ENCODE data around the gene CHN1. TPM values are rescaled to one million over a fixed set of nuclear protein-coding genes. Genes with fewer than 3 reads are reported as not detected.

Gene CHN1
- total RNA-seq, 1 donor from 2014 or later, result 1.7 TPM

DNA sequence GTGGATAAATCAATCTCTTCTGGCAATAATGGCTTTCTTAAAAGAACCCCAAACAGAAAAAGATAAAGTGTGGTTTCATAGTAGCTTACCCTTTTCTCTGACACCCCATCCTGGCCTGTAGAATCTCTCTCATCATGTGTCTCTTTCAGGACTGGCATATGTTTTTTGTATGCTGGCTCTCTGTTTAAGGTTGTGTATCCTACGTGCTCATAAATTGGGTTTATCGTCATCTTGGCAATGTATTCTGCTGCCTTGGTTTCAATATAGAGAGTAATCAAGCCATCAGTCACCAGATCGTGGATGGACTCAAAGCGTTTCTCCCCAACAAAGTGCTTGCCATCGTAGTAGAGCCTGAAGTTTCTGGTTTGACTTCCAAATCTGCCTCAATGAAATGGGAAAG is 127.4 kb downstream of the CHN1 start:
- intact Hi-C loops (cut with micrococcal nuclease), result no loop called here

DNA sequence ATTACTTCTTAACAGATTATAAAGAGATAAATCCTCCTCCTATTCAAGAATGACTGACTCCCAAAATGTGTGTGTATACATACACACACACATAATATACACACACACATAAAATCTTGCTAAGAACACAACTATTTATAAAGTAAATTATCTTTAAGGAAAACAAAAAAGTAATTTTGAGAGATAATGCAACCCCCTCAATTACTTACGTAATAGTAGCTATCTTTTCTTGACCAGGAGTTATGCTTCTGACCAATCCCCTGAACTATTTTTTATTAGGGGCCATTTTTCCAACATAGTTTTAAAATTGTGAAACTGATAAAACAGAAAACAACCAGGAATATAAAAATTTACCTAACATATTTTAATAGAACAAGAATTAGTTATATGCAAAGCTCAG is 127.9 kb downstream of the CHN1 start:
- intact Hi-C loops (cut with micrococcal nuclease), result no loop called here

DNA sequence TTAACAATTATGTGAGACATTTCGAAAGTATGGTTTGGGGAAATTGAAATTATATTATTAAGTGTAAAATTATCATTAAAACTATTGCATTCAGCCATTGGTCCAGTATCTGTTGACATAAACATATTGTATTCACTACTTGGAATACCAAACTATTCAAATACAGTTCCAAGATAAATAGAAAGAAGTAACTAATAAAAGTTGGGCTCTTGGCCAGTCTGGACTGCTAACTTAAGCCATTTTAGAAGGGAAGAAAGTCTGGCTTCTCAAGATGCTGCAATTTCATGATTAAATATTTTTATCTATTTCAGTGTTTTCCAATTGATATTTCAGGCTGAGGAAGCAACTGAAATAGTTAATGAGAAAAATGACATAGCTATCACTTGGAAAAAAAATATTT is 131.1 kb downstream of the CHN1 start:
- intact Hi-C loops (cut with micrococcal nuclease), result no loop called here

DNA sequence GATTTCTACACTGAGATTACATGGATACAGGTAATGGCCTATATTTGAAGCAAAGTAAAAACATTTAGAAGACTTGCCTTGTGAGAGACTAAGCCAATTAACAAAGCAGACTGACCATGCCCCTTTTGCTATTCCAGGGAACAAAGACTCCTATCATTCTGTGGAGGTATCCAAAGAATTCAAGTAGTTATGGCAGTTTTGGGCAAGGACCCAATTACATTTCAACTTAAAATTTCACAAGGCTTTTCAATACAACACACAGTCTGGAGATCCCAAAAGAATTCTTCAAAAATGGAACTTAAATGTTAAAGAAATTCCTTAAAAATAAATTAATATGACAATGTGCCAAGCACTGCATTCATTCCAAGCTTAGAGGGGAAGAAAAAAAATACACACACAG is 131.7 kb downstream of the CHN1 start:
- intact Hi-C loops (cut with micrococcal nuclease), result no loop called here

DNA sequence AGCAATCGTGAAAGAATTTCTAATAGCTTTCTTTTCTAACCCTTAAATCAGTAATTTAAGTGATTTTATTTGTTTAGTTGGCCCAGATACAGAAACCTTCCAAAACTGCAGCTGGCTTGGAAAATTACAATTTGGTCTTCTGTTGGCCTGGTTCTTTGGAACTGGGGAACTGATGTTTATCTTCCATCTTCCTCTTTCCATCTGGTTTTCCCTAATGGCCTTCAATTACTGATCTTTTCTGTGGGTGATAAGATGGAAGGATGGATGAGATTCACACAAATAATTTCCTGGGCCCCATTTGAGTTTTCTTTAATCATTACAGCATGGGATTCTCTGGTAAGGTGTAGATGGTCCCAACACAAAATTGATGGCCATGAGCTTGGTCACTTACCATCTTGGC is 134.4 kb downstream of the CHN1 start:
- intact Hi-C loops (cut with micrococcal nuclease), result no loop called here

DNA sequence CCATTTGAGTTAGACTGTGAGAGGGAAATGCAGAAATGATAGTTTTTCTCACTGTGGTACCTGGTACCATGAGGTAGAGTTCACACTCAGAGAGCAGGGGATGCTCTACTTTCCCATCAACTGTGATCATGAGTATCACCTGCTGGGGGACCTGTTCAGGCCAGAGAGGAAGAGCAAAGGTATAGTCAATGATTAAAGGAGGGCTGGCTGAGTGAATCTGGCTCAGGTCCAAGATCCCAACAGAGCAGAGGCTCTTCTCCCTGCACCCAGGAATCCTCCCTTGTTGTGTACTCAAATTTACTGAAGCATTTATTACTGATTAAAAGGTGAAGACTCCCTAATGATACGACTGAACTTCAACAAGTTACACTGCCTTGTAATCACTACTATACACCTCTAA is 136.3 kb downstream of the CHN1 start:
- intact Hi-C loops (cut with micrococcal nuclease), result no loop called here

DNA sequence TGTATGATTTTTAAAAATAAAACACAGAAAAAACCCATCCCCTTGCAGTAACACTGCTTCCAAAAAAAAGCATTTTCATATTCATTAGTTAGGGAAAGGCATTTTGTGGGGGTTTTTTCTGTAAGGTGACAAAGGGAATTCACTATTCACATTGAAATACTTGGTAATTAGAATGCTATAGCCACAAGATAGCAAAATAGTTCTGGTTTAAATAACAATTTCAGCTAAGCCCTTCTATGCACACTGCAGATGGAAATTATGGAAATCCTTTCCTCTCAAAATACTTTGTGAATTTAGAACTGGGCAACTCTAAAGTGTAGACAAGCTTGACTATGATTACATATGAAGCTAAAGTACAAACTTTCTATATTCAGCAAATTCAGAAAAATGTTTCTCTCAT is 138.8 kb downstream of the CHN1 start:
- intact Hi-C loops (cut with micrococcal nuclease), result no loop called here

DNA sequence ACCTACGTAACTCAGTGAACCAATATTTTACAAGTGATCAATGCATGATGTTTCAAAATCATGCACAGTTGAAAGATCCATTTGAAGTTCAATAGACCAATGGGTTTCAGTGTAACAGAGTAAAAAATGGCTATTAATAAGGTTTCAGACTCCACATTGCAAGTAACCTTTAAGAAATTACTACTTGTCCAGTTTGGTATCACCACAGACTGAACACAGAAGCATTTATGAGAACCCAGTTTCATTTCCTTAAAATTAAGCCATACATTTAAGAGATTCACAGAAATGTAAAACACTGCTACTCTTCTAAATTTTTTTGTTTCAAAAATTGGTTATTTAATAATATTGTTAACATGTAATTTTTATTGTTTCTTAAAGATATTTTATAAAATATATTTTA is 142.0 kb downstream of the CHN1 start:
- intact Hi-C loops (cut with micrococcal nuclease), result no loop called here

DNA sequence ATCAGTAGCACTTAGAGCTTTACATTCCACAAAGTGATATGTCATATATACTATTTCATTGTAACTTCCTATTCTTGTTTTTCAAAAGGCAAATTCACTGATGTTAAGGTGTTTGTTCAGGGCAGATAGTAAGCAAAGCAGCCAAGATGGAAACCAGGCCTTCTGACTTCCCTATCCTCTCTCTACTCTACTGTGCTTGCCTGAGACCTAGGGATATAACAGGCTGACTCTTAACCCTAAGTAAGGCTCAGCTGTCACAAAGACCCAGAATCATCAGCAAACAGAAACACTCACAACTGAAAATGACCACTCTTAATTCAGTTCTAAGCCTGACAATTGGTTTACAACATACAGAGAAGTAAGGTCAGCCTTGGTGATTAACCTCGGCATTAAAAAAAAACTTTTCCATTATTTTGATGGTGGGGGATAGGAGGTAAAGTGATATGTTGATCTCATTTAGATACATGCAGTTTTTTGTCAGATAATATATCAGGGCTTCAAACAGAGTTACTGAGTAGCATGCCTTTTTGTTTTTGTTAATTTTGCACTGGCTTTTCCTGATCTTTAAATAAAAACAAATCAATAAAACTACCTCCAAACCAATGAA is 145.5 kb downstream of the CHN1 start:
- intact Hi-C loops (cut with micrococcal nuclease), result no loop called here

DNA sequence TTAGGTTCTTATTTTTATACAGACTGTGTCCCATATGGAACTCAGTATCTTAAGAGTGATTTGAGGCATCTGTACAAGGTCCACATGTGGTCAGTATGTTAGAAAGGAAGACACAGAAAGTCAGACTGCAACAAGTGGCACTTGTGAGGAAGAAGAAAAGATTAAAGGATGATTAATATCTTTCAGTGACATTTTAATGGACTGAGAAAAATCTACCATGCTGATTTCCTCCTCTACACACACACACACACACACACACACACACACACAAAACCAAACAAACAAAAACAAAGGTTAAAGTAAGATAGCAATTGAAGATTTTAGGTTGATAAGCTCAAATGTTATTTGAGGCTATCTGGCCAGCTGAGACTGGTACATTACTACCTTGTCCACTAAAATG is 146.4 kb downstream of the CHN1 start:
- intact Hi-C loops (cut with micrococcal nuclease), result no loop called here

DNA sequence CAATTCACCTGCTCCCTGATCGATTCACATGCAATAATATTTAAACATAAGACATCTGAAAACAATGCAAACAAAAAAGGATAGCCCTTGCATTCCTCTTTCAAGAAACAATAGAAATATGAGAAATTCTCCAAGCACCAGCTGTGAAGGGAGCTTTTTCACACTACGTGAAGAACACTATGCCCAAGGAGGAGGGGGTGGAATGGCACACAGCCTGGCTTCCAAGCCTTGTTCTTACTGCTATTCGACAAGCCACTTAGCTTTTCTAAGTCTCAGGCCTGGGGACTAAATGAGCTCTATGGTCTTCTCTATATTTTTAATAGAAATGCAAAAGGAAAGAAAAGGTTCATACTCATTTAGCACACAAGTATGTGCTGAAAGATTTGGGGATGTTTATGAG is 148.7 kb downstream of the CHN1 start:
- intact Hi-C loops (cut with micrococcal nuclease), result no loop called here

DNA sequence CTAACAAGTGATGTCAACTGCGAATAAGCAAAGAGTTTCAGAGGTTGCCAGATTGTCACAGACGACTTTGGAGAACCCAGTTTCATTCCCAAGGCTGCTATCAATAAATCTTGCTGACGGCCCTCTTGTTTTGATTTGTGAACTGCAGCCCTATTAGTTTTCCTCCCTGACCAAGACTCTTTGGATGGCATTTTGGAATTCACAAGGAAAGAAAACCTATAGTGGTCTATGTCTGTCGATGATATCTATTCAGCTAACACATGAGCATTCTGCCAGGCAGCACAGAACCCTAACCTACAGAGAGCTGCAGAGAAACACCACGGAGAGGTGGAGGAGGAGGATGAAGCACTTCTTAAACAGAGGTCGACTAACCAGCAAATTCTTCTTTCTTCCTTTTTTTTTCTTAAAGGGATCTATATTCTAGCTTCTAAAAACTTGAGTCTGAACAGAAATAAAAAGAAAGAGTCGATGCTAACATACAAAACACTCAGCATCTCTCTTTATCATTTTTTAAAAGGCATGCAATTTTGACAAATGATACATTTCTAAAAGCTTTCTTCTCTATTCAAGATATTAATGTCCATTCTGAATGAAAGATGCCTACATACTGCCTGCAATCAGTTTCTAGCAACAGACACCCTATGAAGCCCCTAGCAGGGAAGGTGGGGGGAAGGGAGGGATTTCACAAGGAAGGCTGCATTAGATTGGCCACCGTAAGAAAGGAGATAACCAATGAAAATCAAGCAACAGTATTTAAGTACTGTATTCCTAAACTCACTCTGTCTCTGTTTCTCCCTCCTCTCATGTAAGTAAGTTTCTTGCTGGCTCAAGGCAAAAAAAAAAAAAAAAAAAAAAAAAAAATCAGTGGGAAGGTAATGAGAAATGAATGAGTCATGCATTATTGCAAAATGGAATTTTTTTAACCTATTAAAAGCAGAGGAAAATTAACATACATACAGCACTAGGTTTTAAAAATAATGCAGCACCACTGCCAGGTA is 157.9 kb downstream of the CHN1 start:
- intact Hi-C loops (cut with micrococcal nuclease), result no loop called here

DNA sequence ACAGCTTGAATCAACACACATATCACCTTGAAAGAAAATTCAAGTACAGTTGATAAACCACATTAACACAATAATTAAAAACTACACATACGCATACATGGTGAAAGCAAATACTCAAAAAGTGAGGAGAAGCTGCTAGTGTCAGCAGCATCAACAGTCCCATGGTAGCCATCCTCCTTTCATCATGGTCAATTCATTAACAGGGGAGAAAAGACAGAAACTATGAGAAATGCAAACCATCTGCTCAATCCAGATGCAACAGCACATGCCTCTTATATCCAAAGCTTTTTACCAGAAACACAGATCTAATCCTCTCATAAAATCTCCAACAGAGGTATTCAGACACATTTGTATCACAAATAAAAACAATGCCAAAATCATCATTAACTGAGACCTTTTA is 159.0 kb downstream of the CHN1 start:
- intact Hi-C loops (cut with micrococcal nuclease), result no loop called here

DNA sequence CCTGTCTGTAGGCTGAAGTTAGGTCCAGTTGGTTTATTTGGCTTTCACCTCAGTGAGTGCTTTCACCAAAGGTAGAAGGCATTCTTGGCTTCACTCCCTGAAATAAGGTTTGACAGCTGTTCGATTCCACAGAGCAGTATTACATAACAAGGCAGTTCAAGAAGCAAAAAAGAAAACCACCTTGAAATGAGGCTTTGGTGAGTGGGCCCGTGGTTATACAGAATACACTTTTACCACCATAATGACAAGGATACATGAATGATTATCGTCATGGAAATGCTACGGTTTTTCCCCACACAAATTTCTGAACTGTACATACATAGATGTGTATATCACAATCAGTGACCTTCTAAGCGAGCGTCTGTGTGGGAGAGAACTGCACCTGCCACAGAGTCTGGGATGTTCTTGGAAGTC is 160.9 kb downstream of the CHN1 start:
- intact Hi-C loops (cut with micrococcal nuclease), result no loop called here

DNA sequence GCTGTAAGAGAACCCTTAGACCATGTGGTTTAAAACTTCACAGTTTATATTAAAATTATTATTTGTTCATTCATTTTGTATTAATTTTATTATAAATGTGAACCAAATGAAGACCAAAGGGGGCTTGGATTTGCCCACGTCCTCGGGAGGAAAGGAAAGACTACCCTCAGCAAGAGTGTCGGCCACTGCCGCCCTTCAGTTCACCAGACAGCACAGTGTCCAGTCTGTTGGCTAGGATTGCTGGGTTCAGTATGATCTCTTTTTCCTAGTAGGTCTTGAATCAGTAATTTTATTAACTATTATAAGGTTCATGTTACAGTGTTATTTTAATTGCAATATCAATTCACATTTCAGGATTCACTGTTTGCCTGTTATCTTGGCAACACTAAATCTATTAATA is 162.7 kb downstream of the CHN1 start:
- intact Hi-C loops (cut with micrococcal nuclease), result no loop called here

DNA sequence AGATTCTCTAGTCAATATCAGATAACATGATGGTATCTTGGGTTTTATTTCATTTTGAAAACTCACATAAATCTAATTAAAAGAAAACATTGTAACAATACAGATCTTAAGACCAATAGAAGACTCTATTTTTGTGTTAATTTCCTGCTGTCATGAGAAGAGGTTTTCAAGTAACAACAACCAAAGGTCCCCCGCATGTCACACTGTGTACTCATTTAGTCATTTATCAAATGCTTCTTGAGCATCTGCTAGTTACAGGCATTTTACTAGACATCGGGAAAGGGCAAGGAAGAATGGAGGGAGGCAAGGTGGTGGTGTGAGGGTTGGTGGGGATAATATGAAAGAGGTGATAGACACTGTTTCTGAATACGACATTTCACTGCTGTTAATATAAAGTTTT is 163.2 kb downstream of the CHN1 start:
- intact Hi-C loops (cut with micrococcal nuclease), result no loop called here

DNA sequence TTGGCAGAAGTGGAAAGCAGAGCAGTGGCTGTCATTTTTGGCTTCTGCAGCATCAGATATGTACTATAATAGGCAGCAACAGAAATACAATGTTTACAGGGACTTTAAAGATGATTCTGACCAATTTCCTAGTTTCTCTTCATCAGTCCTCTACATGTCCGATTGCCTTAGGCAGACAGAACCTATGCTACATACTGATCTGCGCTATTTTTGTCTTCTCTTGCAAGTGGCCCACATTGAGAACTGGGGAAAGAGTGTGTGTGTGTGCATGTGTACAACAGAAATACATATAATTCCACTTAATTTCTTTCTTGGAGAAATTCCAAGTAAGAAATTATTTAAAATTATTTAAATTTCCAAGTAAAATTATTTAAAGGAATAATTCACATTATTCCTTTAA is 163.8 kb downstream of the CHN1 start:
- intact Hi-C loops (cut with micrococcal nuclease), result no loop called here

DNA sequence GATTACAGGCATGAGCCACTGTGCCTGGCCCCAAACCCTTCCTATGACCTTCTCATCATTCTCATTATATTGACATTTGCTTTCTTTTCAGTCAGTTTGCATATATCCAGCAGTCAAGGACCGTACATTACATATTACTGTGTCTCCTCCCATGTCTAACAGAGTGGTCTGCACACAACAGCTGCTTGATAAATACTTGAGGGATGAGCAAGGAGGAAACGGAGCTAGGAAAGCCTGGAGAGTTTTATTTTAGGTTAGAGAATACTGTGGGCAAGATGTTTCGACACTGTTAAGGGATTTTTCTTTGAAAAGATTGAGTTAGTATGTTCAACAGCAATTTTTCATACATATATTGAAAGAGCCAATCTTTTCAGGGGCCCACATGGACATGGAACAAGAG is 164.7 kb downstream of the CHN1 start:
- intact Hi-C loops (cut with micrococcal nuclease), result no loop called here

DNA sequence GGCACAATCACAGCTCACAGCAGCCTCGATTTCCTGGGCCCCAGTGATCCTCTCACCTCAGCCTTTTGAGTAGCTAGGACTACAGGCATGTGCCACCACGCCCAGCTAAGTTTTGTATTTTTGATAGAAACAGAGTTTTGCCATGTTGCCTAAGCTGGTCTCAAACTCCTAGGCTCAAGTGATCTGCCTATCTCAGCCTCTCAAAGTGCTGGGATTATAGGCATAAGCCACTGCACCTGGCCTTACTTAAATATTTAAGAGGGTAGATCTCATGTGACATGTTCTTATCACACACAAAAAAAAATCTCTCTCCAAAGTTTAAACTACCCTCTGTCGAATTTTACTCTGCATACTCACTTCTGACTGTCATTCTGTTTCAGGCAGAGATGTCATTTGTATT is 165.5 kb downstream of the CHN1 start:
- intact Hi-C loops (cut with micrococcal nuclease), result no loop called here

DNA sequence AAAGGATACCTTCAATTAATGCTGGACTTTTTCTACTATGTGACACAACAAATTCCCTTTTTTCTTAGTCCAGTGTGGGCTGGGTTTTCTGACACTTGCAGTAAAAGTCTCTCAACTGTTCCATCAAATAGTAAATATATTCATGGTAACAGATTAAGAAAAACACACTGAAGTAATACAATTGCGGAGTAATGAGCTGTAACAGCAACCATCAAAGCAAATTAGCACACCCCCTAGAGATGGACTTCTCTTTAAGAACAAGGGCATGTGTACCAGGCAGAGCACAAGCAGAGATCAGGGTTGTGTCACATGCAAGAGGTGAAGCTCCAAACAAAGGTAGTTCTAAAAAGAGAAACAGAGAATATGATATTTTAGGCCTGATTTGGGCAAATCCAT is 168.2 kb downstream of the CHN1 start:
- intact Hi-C loops (cut with micrococcal nuclease), result no loop called here

DNA sequence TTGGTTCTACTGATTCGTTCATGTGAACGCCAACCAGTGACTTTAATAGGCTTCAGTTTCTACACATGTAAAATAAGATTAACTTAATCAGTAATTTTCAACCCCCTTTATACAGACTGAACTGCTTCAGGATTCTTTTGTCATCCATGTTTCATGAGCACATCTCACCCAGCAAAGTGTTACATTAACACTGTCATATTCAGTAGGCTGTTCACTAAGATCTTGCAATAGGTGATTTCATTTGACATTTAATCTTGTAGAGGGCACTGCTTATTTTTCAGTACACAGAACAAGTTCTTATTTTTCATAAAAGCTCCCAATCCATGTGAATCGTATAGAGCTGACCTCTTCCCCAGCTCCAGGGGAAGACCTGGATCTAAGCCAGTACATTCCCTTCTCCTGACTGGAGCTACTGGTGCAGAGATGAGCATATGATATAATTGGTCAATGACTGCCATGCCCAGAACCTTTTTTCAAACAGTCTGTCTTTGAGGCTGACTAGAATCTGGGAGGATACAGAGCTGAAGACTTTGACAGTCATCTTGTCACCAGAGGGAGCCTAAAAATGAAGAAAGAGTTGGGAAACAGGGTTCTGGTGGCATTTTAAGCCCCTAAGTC is 168.7 kb downstream of the CHN1 start:
- intact Hi-C loops (cut with micrococcal nuclease), result no loop called here

DNA sequence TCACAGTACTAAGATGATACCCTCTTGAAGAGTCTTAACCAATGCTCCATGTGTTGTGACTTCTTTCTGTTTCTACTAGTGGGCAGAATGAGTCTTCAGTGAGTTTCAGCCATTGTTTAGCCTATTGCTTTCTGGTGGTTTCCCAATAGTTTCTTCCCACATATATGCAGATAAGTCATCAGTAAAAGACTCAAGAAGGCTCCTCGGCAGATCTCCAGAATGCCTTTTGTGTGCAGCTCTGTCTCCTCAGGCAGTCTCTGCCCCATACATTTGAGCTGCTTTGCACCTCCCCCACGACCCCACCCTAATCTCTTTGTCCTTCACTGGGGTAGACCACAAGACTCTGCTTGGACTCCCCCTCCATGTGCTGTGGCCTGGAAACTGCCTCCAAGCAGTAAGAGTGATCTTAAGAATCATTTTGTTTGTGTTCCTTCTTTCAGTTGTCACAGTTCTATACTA is 169.4 kb downstream of the CHN1 start:
- intact Hi-C loops (cut with micrococcal nuclease), result no loop called here
